Measurements from ENCODE around the gene EAF2. TPM values are rescaled to one million over a fixed set of nuclear protein-coding genes. Genes with fewer than 3 reads are reported as not detected.
"Not testable (repeated sequence)": the region's sequence is repeated elsewhere in the genome, so short reads cannot be mapped to it uniquely, and the experiment has no call there.

EAF2 gene
- total and polyA plus RNA-seq, 4 donors, result 4.8 to 16.5 (median 9.8) TPM

DNA sequence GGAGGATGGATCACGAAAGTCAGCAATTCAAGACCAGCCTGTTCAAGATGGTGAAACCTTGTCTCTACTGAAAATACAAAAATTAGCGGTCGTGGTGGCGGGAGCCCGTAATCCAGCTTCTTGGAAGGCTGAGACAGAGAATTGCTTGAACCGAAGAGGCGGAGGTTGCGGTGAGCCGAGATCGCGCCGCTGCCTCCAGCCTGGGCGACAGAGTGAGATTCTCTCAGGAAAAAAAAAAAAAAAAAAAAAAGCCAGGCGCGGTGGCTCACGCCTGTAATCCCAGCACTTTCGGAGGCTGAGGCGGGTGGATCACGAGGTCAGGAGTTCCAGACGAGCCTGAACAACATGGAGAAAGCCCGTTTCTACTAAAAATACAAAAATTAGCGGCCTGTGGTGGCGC lies 5.0 kb downstream of the EAF2 start:
- 98 to 99% methylated on average over 20 to 23 of the region's 23 CpGs for WGBS, 2 donors
- no peak for DNase-seq
- ATAC-seq (ENCODE audit: insufficient read depth, low FRiP score), result no peak

DNA sequence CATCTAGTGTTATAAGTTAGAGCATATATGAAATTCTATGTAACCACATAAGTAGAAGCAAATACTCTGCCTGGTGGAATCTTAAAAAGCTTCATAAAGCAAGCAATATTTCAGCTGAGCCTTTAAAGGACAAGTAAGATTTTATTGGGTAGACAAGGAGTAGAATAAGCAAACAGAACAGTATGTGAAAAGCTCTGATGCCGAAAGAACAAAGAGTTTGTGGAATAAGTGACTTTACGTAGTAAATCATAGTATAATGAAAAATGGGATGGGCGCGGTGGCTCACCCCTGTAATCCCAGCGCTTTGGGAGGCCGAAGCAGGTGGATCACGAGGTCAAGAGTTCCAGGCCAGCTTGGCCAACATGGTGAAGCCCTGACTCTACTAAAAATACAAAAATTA lies 9.9 kb downstream of the EAF2 start:
- no peaks in the 10 kb centered on the region for H3K36me3 ChIP-seq (ENCODE audit: control insufficient read depth in 4 of 4, insufficient read depth in 4 of 4, low read length in 4 of 4)
- no peak overlapping the region for H3K4me3 ChIP-seq
- H3K27ac ChIP-seq (ENCODE audit: low read depth in 1 of 2, low read length in 1 of 2), result no peak overlapping the region
- H3K4me1 ChIP-seq (ENCODE audit: control insufficient read depth in 5 of 5, insufficient read depth in 5 of 5, low read length in 5 of 5), result no peaks in the 10 kb centered on the region
- ATAC-seq (ENCODE audit: insufficient read depth, low FRiP score) (no peak), DNase-seq (no peak)
- no peaks in the 10 kb centered on the region for H3K27me3 ChIP-seq (ENCODE audit: control insufficient read depth in 3 of 3, insufficient read depth in 3 of 3, low read length in 2 of 3)
- no peaks in the 10 kb centered on the region for H3K9me3 ChIP-seq (ENCODE audit: control insufficient read depth in 4 of 4, insufficient read depth in 3 of 4, low read length in 3 of 4)
- 96 to 97% methylated on average over 7 of the region's 7 CpGs for WGBS, 2 donors
- no peak overlapping the region for H3K9ac ChIP-seq (ENCODE audit: insufficient read depth in 1 of 2, low read length in 2 of 2)
- TF ChIP-seq, protein P1, sequence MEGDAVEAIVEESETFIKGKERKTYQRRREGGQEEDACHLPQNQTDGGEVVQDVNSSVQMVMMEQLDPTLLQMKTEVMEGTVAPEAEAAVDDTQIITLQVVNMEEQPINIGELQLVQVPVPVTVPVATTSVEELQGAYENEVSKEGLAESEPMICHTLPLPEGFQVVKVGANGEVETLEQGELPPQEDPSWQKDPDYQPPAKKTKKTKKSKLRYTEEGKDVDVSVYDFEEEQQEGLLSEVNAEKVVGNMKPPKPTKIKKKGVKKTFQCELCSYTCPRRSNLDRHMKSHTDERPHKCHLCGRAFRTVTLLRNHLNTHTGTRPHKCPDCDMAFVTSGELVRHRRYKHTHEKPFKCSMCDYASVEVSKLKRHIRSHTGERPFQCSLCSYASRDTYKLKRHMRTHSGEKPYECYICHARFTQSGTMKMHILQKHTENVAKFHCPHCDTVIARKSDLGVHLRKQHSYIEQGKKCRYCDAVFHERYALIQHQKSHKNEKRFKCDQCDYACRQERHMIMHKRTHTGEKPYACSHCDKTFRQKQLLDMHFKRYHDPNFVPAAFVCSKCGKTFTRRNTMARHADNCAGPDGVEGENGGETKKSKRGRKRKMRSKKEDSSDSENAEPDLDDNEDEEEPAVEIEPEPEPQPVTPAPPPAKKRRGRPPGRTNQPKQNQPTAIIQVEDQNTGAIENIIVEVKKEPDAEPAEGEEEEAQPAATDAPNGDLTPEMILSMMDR (IDR thresholded peaks at IDR 0.05; ENCODE audit: control extremely low read depth, extremely low read depth), result no peak

More for the DNA sequence above, 5.0 kb downstream of the EAF2 start:
- Histone ChIP-seq H3K9me3 (ENCODE audit: control insufficient read depth in 4 of 4, insufficient read depth in 3 of 4, low read length in 3 of 4) (no peaks in the 10 kb centered on the region), H3K27ac (ENCODE audit: low read depth in 1 of 2, low read length in 1 of 2) (no peak overlapping the region), H3K9ac (ENCODE audit: insufficient read depth in 1 of 2, low read length in 2 of 2) (no peak overlapping the region), H3K4me3 (no peak overlapping the region), H3K36me3 (ENCODE audit: control insufficient read depth in 4 of 4, insufficient read depth in 4 of 4, low read length in 4 of 4) (no peaks in the 10 kb centered on the region), H3K27me3 (ENCODE audit: control insufficient read depth in 3 of 3, insufficient read depth in 3 of 3, low read length in 2 of 3) (peaks cover 0 to 8% (median 0%) of the 10 kb centered on the region in 3 donors), H3K4me1 (ENCODE audit: control insufficient read depth in 5 of 5, insufficient read depth in 5 of 5, low read length in 5 of 5) (peaks cover 0 to 6% (median 0%) of the 10 kb centered on the region in 5 donors)
- TF ChIP-seq, protein P1 (IDR thresholded peaks at IDR 0.05; ENCODE audit: control extremely low read depth, extremely low read depth), result no peak

DNA sequence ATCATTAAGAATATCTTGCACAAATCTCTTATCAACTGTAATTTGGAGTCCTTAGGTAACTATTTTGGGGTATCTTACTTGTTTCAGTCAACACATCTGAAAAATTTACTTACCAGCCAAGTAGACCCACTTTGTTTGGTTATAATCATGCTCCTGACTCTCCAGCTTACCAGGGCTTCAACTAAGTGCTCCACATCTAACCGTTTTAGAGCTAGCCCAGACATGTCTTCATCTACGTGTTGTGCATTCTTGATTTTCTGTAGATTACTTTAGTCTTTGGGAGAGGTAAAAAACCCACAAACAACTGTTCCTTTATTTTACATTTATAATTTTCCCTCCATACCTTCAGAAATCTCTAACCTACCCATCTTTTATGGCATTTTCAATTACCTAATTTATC lies 17.2 kb downstream of the EAF2 start:
- H3K27me3 ChIP-seq (ENCODE audit: control insufficient read depth in 3 of 3, insufficient read depth in 3 of 3, low read length in 2 of 3), result no peaks in the 10 kb centered on the region
- no peak for ATAC-seq (ENCODE audit: insufficient read depth, low FRiP score)
- DNase-seq, result no peak
- TF ChIP-seq, protein P1 (IDR thresholded peaks at IDR 0.05; ENCODE audit: control extremely low read depth, extremely low read depth), result no peak
- H3K36me3 ChIP-seq (ENCODE audit: control insufficient read depth in 4 of 4, insufficient read depth in 4 of 4, low read length in 4 of 4), result no peaks in the 10 kb centered on the region
- H3K4me3 ChIP-seq, result no peak overlapping the region
- H3K9me3 ChIP-seq (ENCODE audit: control insufficient read depth in 4 of 4, insufficient read depth in 3 of 4, low read length in 3 of 4), result no peaks in the 10 kb centered on the region
- no peak overlapping the region for H3K27ac ChIP-seq (ENCODE audit: low read depth in 1 of 2, low read length in 1 of 2)
- H3K9ac ChIP-seq (ENCODE audit: insufficient read depth in 1 of 2, low read length in 2 of 2), result no peak overlapping the region
- no peaks in the 10 kb centered on the region for H3K4me1 ChIP-seq (ENCODE audit: control insufficient read depth in 5 of 5, insufficient read depth in 5 of 5, low read length in 5 of 5)
- 90 to 92% methylated on average over 2 of the region's 2 CpGs for WGBS, 2 donors

DNA sequence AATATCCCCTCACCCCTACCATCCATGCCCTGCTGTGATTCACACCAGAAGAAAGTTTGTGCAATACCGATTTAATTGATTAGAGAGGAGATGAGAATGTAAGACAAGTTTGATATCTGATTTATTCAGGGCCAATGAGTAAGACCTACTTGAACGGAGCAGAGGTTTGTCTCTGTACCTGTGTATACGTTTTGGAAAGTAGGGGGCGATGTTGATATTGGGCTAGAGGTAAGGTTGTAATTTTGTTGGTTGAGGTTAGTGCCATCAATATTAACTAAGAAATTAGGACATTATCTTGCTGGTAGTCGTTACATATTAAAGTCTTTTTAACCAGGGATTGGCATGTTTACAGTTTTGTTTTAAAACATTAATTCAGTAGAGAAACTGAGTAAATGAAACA lies 20.5 kb downstream of the EAF2 start:
- no peak overlapping the region for H3K9ac ChIP-seq (ENCODE audit: insufficient read depth in 1 of 2, low read length in 2 of 2)

DNA sequence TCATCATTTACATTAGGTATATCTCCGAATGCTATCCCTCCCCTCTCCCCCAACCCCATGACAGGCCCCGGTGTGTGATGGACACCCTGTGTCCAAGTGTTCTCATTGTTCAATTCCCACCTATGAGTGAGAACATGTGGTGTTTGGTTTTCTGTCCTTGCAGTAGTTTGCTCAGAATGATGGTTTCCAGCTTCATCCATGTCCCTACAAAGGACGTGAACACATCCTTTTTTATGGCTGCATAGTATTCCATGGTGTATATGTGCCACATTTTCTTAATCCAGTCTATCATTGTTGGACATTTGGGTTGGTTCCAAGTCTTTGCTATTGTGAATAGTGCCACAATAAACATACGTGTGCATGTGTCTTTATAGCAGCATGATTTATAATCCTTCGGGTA lies 22.8 kb downstream of the EAF2 start:
- not testable (repeated sequence) for H3K4me3 ChIP-seq; H3K36me3 ChIP-seq (ENCODE audit: control insufficient read depth in 4 of 4, insufficient read depth in 4 of 4, low read length in 4 of 4); ATAC-seq (ENCODE audit: insufficient read depth, low FRiP score); H3K27me3 ChIP-seq (ENCODE audit: control insufficient read depth in 3 of 3, insufficient read depth in 3 of 3, low read length in 2 of 3); H3K27ac ChIP-seq (ENCODE audit: low read depth in 1 of 2, low read length in 1 of 2); DNase-seq; H3K4me1 ChIP-seq (ENCODE audit: control insufficient read depth in 5 of 5, insufficient read depth in 5 of 5, low read length in 5 of 5); H3K9me3 ChIP-seq (ENCODE audit: control insufficient read depth in 4 of 4, insufficient read depth in 3 of 4, low read length in 3 of 4); H3K9ac ChIP-seq (ENCODE audit: insufficient read depth in 1 of 2, low read length in 2 of 2)
- 96 to 100% methylated on average over 3 to 4 of the region's 5 CpGs for WGBS, 2 donors

More for the DNA sequence above, 20.5 kb downstream of the EAF2 start:
- no peak overlapping the region for H3K4me3 ChIP-seq
- DNase-seq (peak in 1 of 3 donors; percentile 9), ATAC-seq (ENCODE audit: insufficient read depth, low FRiP score) (no peak)
- no peaks in the 10 kb centered on the region for H3K27me3 ChIP-seq (ENCODE audit: control insufficient read depth in 3 of 3, insufficient read depth in 3 of 3, low read length in 2 of 3)
- H3K36me3 ChIP-seq (ENCODE audit: control insufficient read depth in 4 of 4, insufficient read depth in 4 of 4, low read length in 4 of 4), result no peaks in the 10 kb centered on the region
- H3K9me3 ChIP-seq (ENCODE audit: control insufficient read depth in 4 of 4, insufficient read depth in 3 of 4, low read length in 3 of 4), result no peaks in the 10 kb centered on the region
- 49 to 70% methylated on average over 5 of the region's 5 CpGs for WGBS, 2 donors
- TF ChIP-seq, protein P1 (IDR thresholded peaks at IDR 0.05; ENCODE audit: control extremely low read depth, extremely low read depth), result no peak
- H3K4me1 ChIP-seq (ENCODE audit: control insufficient read depth in 5 of 5, insufficient read depth in 5 of 5, low read length in 5 of 5), result no peaks in the 10 kb centered on the region
- no peak overlapping the region for H3K27ac ChIP-seq (ENCODE audit: low read depth in 1 of 2, low read length in 1 of 2)

DNA sequence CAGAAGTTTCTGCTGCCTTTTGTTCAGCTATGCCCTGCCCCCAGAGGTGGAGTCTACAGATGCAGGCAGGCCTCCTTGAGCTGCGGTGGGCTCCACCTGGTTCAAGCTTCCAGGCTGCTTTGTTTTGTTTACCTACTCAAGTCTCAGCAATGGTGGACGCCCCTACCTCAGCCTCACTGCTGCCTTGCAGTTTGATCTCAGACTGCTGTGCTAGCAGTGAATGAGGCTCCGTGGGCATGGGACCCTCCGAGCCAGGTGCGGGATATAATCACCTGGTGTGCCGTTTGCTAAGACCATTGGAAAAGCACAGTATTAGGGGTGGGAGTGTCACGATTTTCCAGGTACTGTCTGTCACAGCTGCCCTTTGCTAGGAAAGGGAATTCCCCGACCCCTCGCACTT lies 28.2 kb downstream of the EAF2 start:
- H3K9me3 ChIP-seq (ENCODE audit: control insufficient read depth in 4 of 4, insufficient read depth in 3 of 4, low read length in 3 of 4); H3K4me3 ChIP-seq; H3K36me3 ChIP-seq (ENCODE audit: control insufficient read depth in 4 of 4, insufficient read depth in 4 of 4, low read length in 4 of 4); ATAC-seq (ENCODE audit: insufficient read depth, low FRiP score); H3K27ac ChIP-seq (ENCODE audit: low read depth in 1 of 2, low read length in 1 of 2); H3K27me3 ChIP-seq (ENCODE audit: control insufficient read depth in 3 of 3, insufficient read depth in 3 of 3, low read length in 2 of 3); DNase-seq; H3K4me1 ChIP-seq (ENCODE audit: control insufficient read depth in 5 of 5, insufficient read depth in 5 of 5, low read length in 5 of 5); H3K9ac ChIP-seq (ENCODE audit: insufficient read depth in 1 of 2, low read length in 2 of 2): not testable (repeated sequence)
- 96 to 98% methylated on average over 9 of the region's 9 CpGs for WGBS, 2 donors
